IMR-90 (cell line): Measurements from ENCODE around the gene CAPN5. TPM values are rescaled to one million over a fixed set of nuclear protein-coding genes. Genes with fewer than 3 reads are reported as not detected.

Experiments
- ATAC-seq: fragments of 200-7000 bp; cut with Tn5 transposase; 2 replicates; pipeline ENCODE4 v1.9.1; 2020; ENCODE audit warnings: low read depth, mild to moderate bottlenecking, moderate library complexity
- BruUV-seq: library from RNA; stranded (reverse); fragments of 400-500 nt; replicated peaks from 2 replicates; lab custom pipeline; 2021; lab: Mats Ljungman, UMichigan
- CTCF ChIA-PET: fragments of 300-600 bp; formaldehyde crosslinking; extraction: SDS; loops from one replicate; lab custom pipeline; 2021; ENCODE audit warnings: antibody characterized with exemption; lab: Yijun Ruan, JAX
- POLR2A ChIA-PET: fragments of 300-600 bp; sonication (Branson Sonifier 250); formaldehyde crosslinking; loops from one replicate; lab custom pipeline; 2022; ENCODE audit warnings: antibody characterized with exemption; ENCODE audit not compliant: unreplicated experiment; lab: Charles Lee
- DNase-seq: peaks from one replicate; pipeline ENCODE4 v3.0.0; 2013
- H2AFZ ChIP-seq: replicated peaks from 2 replicates; pipeline ENCODE3; 2013; ENCODE audit warnings: low read length, mild to moderate bottlenecking; ENCODE audit not compliant: poor library complexity
- H2AK5ac ChIP-seq: 2 replicates; pipeline ENCODE4 v1.6.1; 2013; ENCODE audit warnings: low read depth, low read length, inconsistent platforms
- H2AK9ac ChIP-seq: replicated peaks from 2 replicates; pipeline ENCODE3; 2013; ENCODE audit warnings: mild to moderate bottlenecking, low read depth, low read length, moderate library complexity; ENCODE audit not compliant: poor library complexity
- H2BK120ac ChIP-seq: 2 replicates; pipeline ENCODE4 v1.6.1; 2013; ENCODE audit warnings: low read depth, low read length, inconsistent platforms
- H2BK15ac ChIP-seq: 3 replicates; pipeline ENCODE4 v1.6.1; 2013; ENCODE audit warnings: low read depth, low read length, inconsistent platforms
- H2BK20ac ChIP-seq: 2 replicates; pipeline ENCODE4 v1.6.1; 2013; ENCODE audit warnings: low read depth, mild to moderate bottlenecking, inconsistent platforms, low read length, moderate library complexity
- H2BK5ac ChIP-seq: 2 replicates; pipeline ENCODE4 v1.6.1; 2013; ENCODE audit warnings: mild to moderate bottlenecking, low read depth, low read length, inconsistent platforms; ENCODE audit not compliant: poor library complexity, severe bottlenecking
- H3K14ac ChIP-seq: replicated peaks from 2 replicates; pipeline ENCODE4 v1.6.1; 2013; ENCODE audit warnings: low read depth, low read length, inconsistent platforms
- H3K18ac ChIP-seq: 2 replicates; pipeline ENCODE4 v1.6.1; 2013; ENCODE audit warnings: low read depth, low read length, control low read depth
- H3K23ac ChIP-seq: 2 replicates; pipeline ENCODE4 v1.6.1; 2013; ENCODE audit warnings: low read depth, low read length, inconsistent platforms
- H3K27ac ChIP-seq: 2 replicates; pipeline ENCODE4 v1.5.1; 2013; ENCODE audit warnings: mild to moderate bottlenecking, control low read depth, low read length; ENCODE audit not compliant: insufficient read depth
- H3K27me3 ChIP-seq: 2 replicates; pipeline ENCODE4 v1.6.1; 2013; ENCODE audit warnings: low read length; ENCODE audit not compliant: control insufficient read depth, insufficient read depth
- H3K36me3 ChIP-seq: 2 replicates; pipeline ENCODE4 v1.6.1; 2013; ENCODE audit warnings: low read length, mixed read lengths; ENCODE audit not compliant: control insufficient read depth, insufficient read depth
- H3K4ac ChIP-seq: 2 replicates; pipeline ENCODE4 v1.6.1; 2013; ENCODE audit warnings: low read depth, low read length, inconsistent platforms
- H3K4me1 ChIP-seq: 2 replicates; pipeline ENCODE4 v1.6.1; 2013; ENCODE audit warnings: low read length, mixed read lengths; ENCODE audit not compliant: control insufficient read depth, insufficient read depth
- H3K4me2 ChIP-seq: 2 replicates; pipeline ENCODE4 v1.6.1; 2013; ENCODE audit warnings: low read depth, mild to moderate bottlenecking, control low read depth, low read length, moderate library complexity
- H3K4me3 ChIP-seq: 2 replicates; pipeline ENCODE4 v1.5.1; 2013; ENCODE audit warnings: low read depth, mild to moderate bottlenecking, control low read depth, low read length, moderate library complexity; ENCODE audit not compliant: insufficient read depth
- H3K56ac ChIP-seq: 2 replicates; pipeline ENCODE4 v1.6.1; 2013; ENCODE audit warnings: low read length, inconsistent platforms; ENCODE audit not compliant: insufficient read depth; ENCODE audit errors: extremely low read depth
- H3K79me1 ChIP-seq, 2 experiments: 2 replicates each; pipeline ENCODE4 v1.6.1; 2013; ENCODE audit warnings: low read length in 2 of 2, inconsistent platforms in 1 of 2, low read depth in 1 of 2
- H3K9ac ChIP-seq: 2 replicates; pipeline ENCODE4 v1.6.1; 2013; ENCODE audit warnings: low read depth, low read length, control low read depth
- H3K9me1 ChIP-seq: 2 replicates; pipeline ENCODE4 v1.6.1; 2013; ENCODE audit warnings: low read length, inconsistent platforms; ENCODE audit not compliant: insufficient read depth
- H3K9me3 ChIP-seq: 2 replicates; pipeline ENCODE4 v1.6.1; 2013; ENCODE audit warnings: low read length; ENCODE audit not compliant: control insufficient read depth, insufficient read depth
- H4K20me1 ChIP-seq: 2 replicates; pipeline ENCODE4 v1.6.1; 2013; ENCODE audit warnings: low read length, inconsistent platforms; ENCODE audit not compliant: insufficient read depth
- H4K5ac ChIP-seq: 2 replicates; pipeline ENCODE4 v1.6.1; 2013; ENCODE audit warnings: mild to moderate bottlenecking, low read depth, low read length, control low read depth
- H4K8ac ChIP-seq, 2 experiments: 2 replicates each; pipeline ENCODE4 v1.6.1; 2013; ENCODE audit warnings: low read depth in 2 of 2, low read length in 2 of 2, control low read depth in 1 of 2, inconsistent platforms in 1 of 2
- H4K91ac ChIP-seq: 2 replicates; pipeline ENCODE4 v1.6.1; 2013; ENCODE audit warnings: low read depth, low read length, inconsistent platforms; ENCODE audit not compliant: insufficient read depth
- BHLHE40 ChIP-seq: fragments of 150-350 bp; IDR thresholded peaks from 2 replicates; pipeline ENCODE4 v1.6.1; 2016; ENCODE audit warnings: mild to moderate bottlenecking, low read depth, low read length
- CEBPB ChIP-seq: IDR thresholded peaks from 2 replicates; pipeline ENCODE4 v1.6.1; 2012; ENCODE audit warnings: low read depth, low read length, improper control_type of control experiment
- CHD1 ChIP-seq: IDR thresholded peaks from 2 replicates; pipeline ENCODE4 v1.6.1; 2012; ENCODE audit warnings: low read depth, low read length, improper control_type of control experiment
- CTCF ChIP-seq: conservative IDR thresholded peaks from 2 replicates; pipeline ENCODE4 v1.5.1; 2012; ENCODE audit warnings: mild to moderate bottlenecking, low read depth, low read length, improper control_type of control experiment
- ELK1 ChIP-seq: fragments of 150-350 bp; IDR thresholded peaks from 2 replicates; pipeline ENCODE4 v1.6.1; 2016; ENCODE audit warnings: low read depth, mild to moderate bottlenecking, low read length, moderate library complexity, borderline replicate concordance
- FOS ChIP-seq: fragments of 150-350 bp; IDR thresholded peaks from 2 replicates; pipeline ENCODE4 v1.6.1; 2016; ENCODE audit warnings: low read depth, low read length
- MAFK ChIP-seq: IDR thresholded peaks from 2 replicates; pipeline ENCODE4 v1.6.1; 2012; ENCODE audit warnings: low read depth, low read length, improper control_type of control experiment
- MAZ ChIP-seq: IDR thresholded peaks from 2 replicates; pipeline ENCODE4 v1.6.1; 2012; ENCODE audit warnings: low read depth, mild to moderate bottlenecking, low read length, improper control_type of control experiment, moderate library complexity, borderline replicate concordance
- MXI1 ChIP-seq: IDR thresholded peaks from 2 replicates; pipeline ENCODE4 v1.6.1; 2012; ENCODE audit warnings: low read depth, mild to moderate bottlenecking, low read length, moderate library complexity, borderline replicate concordance
- NFE2L2 ChIP-seq: fragments of 150-350 bp; IDR thresholded peaks from 2 replicates; pipeline ENCODE4 v1.6.1; 2016; ENCODE audit warnings: low read depth, mild to moderate bottlenecking, low read length
- POLR2A ChIP-seq: IDR thresholded peaks from 2 replicates; pipeline ENCODE4 v1.6.1; 2012; ENCODE audit warnings: mild to moderate bottlenecking, low read depth, low read length
- RAD21 ChIP-seq: IDR thresholded peaks from 2 replicates; pipeline ENCODE4 v1.6.1; 2012; ENCODE audit warnings: low read length, improper control_type of control experiment
- RCOR1 ChIP-seq: IDR thresholded peaks from 2 replicates; pipeline ENCODE4 v1.6.1; 2012; ENCODE audit warnings: mild to moderate bottlenecking, low read length, improper control_type of control experiment; ENCODE audit not compliant: insufficient replicate concordance
- RFX5 ChIP-seq: IDR thresholded peaks from 2 replicates; pipeline ENCODE4 v1.8.0; 2012; ENCODE audit warnings: low read depth, mild to moderate bottlenecking, low read length, moderate library complexity
- SMC3 ChIP-seq: fragments of 150-350 bp; IDR thresholded peaks from 2 replicates; pipeline ENCODE4 v1.6.1; 2016; ENCODE audit warnings: low read depth, mild to moderate bottlenecking, antibody characterized with exemption, low read length, moderate library complexity
- WGBS, 2 experiments: methylation state at CpG; one replicate each; pipeline versions ENCODE4 v1.1.5 to v1.1.7; 2013; ENCODE audit warnings: missing lambda C conversion rate in 2 of 2; ENCODE audit not compliant: insufficient read length in 1 of 2; ENCODE audit errors: extremely low coverage in 2 of 2; 5-methylcytosine and 5-hydroxymethylcytosine counted together
- dilution Hi-C: fragments of 300-500 bp; cut with HindIII; formaldehyde crosslinking; loops from one replicate; pipeline ENCODE4 v1.14.3; 2018; ENCODE audit warnings: low sequenced_read_pairs; ENCODE audit not compliant: unreplicated experiment
- in situ Hi-C: fragments of 300-500 bp; cut with MboI; formaldehyde crosslinking; loops from 3 replicates; pipeline ENCODE4 v1.14.3; 2019; ENCODE audit warnings: low sequenced_read_pairs, inconsistent platforms, mixed read lengths
- intact Hi-C: fragments of 100-400 bp; cut with micrococcal nuclease; formaldehyde crosslinking; loops from 2 replicates; pipeline ENCODE4 v1.10.0; 2022
- polyA plus RNA-seq, 3 experiments: library from polyadenylated mRNA; depleted of rRNA; stranded (reverse); fragments of >200 nt; gene quantifications; 2 replicates each; pipeline ENCODE4 v1.2.3, GENCODE V29; 2012; ENCODE audit warnings: low replicate concordance in 1 of 3
- total RNA-seq: library from RNA; depleted of rRNA; stranded (reverse); fragments of >200 nt; gene quantifications from 2 replicates; pipeline ENCODE4 v1.2.3, GENCODE V29; 2012
- TF ChIP-seq, protein P1 (sequence below): fragments of 150-350 bp; IDR thresholded peaks from 2 replicates; pipeline ENCODE4 v1.6.1; 2017; ENCODE audit warnings: mild to moderate bottlenecking, antibody characterized with exemption, low read length, low read depth

Gene CAPN5
- total and polyA plus RNA-seq, 2 of the 4 experiments (the other 2 are of a cell fraction): 8.1 to 24.0 TPM

DNA sequence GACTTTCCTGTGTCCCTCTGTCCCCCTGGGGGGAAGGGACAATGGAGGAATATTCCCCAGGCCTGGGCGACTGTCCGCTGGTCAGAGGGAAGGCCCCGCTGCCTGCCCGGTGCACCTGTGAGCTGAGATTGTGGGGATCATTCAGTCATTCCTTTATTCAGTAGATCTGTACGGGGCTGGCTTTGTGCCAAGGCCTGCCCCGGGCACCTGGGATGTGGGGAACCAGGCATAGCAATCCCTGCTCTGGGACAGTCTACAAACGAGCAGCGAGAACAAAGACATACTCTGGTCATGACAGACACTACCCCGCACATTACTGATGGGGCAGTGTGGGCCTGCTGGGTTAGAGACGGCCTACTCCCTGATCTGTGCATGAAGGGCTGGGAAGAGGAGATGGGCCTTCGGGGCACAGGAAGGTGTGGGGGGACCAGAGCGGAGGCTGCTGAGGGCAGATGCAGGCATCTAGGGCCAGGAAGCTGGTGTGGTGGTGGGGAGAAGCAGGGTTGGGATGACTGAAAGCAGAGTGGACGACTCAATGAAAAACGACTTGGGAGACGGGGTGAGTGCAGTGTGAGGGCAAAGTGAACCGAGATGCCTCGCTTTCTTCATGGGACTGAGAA, 59.5 kb downstream of the CAPN5 start:
- H3K27me3 ChIP-seq: no peaks in the 10 kb centered on the region
- in situ Hi-C loops: loop anchor here (5.0 to 10.0 kb wide), 2 partner anchors 59 to 421 kb away; no protein-coding TSS in a partner anchor
- no peak overlapping the region for H4K5ac ChIP-seq
- no TSS peak for BruUV-seq
- no peak overlapping the region for H3K4me3 ChIP-seq
- no peak overlapping the region for H2BK15ac ChIP-seq
- TF ChIP-seq CTCF (no peak), MAZ (no peak), RFX5 (no peak), CEBPB (no peak), NFE2L2 (no peak), RCOR1 (no peak), FOS (no peak), POLR2A (no peak), RAD21 (no peak), MXI1 (no peak), CHD1 (no peak), ELK1 (no peak), BHLHE40 (no peak), SMC3 (no peak), MAFK (no peak)
- TF ChIP-seq, protein P1, sequence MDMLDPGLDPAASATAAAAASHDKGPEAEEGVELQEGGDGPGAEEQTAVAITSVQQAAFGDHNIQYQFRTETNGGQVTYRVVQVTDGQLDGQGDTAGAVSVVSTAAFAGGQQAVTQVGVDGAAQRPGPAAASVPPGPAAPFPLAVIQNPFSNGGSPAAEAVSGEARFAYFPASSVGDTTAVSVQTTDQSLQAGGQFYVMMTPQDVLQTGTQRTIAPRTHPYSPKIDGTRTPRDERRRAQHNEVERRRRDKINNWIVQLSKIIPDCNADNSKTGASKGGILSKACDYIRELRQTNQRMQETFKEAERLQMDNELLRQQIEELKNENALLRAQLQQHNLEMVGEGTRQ: no peak
- no peak overlapping the region for H3K4ac ChIP-seq
- H3K4me1 ChIP-seq: peaks cover 10% of the 10 kb centered on the region; the same call in 1 of the 2 replicates
- H3K9me3 ChIP-seq: no peaks in the 10 kb centered on the region
- no peak overlapping the region for H2BK120ac ChIP-seq
- no peak overlapping the region for H3K14ac ChIP-seq
- 89% methylated on average over 5 of the region's 17 CpGs; no CpG with 5 or more reads in 1 of the 2 experiments for WGBS, 2 experiments
- H3K79me1 ChIP-seq: no peaks in the 10 kb centered on the region
- ATAC-seq (no peak), DNase-seq (no peak)
- H3K23ac ChIP-seq: no peak overlapping the region
- intact Hi-C loops: no loop called here
- H2AFZ ChIP-seq: no peak overlapping the region
- H2BK5ac ChIP-seq: no peak overlapping the region
- peaks cover 10% of the 10 kb centered on the region; the same call in 1 of the 2 replicates for H3K36me3 ChIP-seq
- no peak overlapping the region for H3K18ac ChIP-seq
- H4K91ac ChIP-seq: no peak overlapping the region
- no peak overlapping the region for H2BK20ac ChIP-seq
- no peak overlapping the region for H3K56ac ChIP-seq
- POLR2A ChIA-PET: no interaction called here
- no peaks in the 10 kb centered on the region for H3K9me1 ChIP-seq
- dilution Hi-C loops: no loop called here
- CTCF ChIA-PET: interaction anchor here (1.0 to 2.6 kb wide), 9 partner anchors 9 to 441 kb away, joined by 3 to 21 read pairs (median 6); no protein-coding TSS in a partner anchor
- H3K27ac ChIP-seq: no peak overlapping the region
- H3K4me2 ChIP-seq: no peak overlapping the region
- H4K20me1 ChIP-seq: no peaks in the 10 kb centered on the region
- no peak overlapping the region for H2AK5ac ChIP-seq
- no peak overlapping the region for H3K9ac ChIP-seq
- H2AK9ac ChIP-seq: no peak overlapping the region
- H4K8ac ChIP-seq: no peak overlapping the region
